Urinary bladder (tissue), 4 donors: ENCODE results near the gene SSNA1. TPM values are rescaled to one million over a fixed set of nuclear protein-coding genes. Genes with fewer than 3 reads are reported as not detected.
A peak's percentile ranks its signal among the peaks of the same experiment; 100 is the strongest.

ENCODE experiments used
- DNase-seq: peaks from one replicate; pipeline ENCODE4 v3.0.0-alpha.2; 2015; ENCODE audit errors: extremely low spot score
- H3K27ac ChIP-seq: one replicate; pipeline ENCODE4 v1.5.1; 2013; ENCODE audit warnings: low read depth, mild to moderate bottlenecking, moderate library complexity
- H3K36me3 ChIP-seq: one replicate; pipeline ENCODE4 v1.6.1; 2013; ENCODE audit warnings: mild to moderate bottlenecking, moderate library complexity; ENCODE audit not compliant: insufficient read depth
- H3K4me1 ChIP-seq: one replicate; pipeline ENCODE4 v1.6.1; 2013; ENCODE audit warnings: mild to moderate bottlenecking, moderate library complexity; ENCODE audit not compliant: insufficient read depth
- H3K4me3 ChIP-seq: one replicate; pipeline ENCODE4 v1.5.1; 2013; ENCODE audit warnings: low read depth, low read length
- WGBS: extraction: QIAGEN DNeasy Blood & Tissue Kit; methylation state at CpG from one replicate; pipeline ENCODE4 v1.1.7; 2013; 5-methylcytosine and 5-hydroxymethylcytosine counted together
- polyA plus RNA-seq: library from polyadenylated mRNA; stranded (reverse); fragments of 200-250 nt; gene quantifications from one replicate; pipeline ENCODE4 v1.2.3, GENCODE V29; 2013
- total RNA-seq: library from RNA; depleted of rRNA; stranded (reverse); fragments of >200 nt; gene quantifications from one replicate; pipeline ENCODE4 v1.2.3, GENCODE V29; 2014
- donor health status: healthy with polysubstance abuse.
- donor health status: healthy.

SSNA1 gene
- total and polyA plus RNA-seq, 2 donors: 21.4 to 94.1 TPM

DNA sequence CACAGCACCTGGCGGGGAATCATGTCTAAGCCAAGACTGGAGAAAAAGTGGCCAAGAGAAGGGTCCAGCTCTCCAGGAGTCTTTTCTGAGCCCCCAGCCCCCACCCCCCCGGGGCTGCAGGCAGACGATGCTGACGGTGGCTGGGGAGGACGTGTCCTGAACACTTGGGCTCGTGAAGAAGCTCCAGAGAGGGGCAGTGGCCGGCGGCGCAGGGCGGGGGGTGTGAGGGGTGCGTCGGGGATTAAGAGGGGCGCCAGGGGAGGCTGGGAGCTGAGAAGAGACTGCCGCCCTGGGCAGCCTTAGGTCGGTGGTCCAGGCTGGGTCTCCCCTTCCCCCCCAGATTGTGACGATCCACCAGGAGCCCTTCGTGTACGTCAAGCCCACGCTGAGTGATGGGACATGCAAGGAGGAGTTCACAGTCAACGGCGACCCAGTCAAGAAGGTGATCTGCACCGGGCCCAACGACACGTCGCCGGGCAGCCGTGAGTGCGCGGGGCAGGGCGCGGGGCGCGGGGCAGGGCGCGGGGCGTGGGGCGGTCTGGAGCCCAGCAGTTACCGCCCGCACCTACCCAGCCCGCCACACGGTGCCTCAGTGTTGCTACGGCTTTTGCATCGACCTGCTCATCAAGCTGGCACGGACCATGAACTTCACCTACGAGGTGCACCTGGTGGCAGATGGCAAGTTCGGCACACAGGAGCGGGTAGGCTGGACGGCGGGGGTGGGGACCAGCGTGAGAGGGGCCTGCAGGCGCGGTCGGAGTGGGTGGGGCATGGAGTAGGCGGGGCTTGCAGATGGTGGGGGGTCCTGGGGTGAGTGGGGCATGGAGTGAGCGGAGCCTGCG, 27.5 kb upstream of the SSNA1 start:
- no peak overlapping the region for H3K27ac ChIP-seq
- H3K36me3 ChIP-seq: no peaks in the 10 kb centered on the region
- H3K4me1 ChIP-seq: peaks cover 1% of the 10 kb centered on the region
- no peak for DNase-seq
- H3K4me3 ChIP-seq: no peak overlapping the region
- 35% methylated on average over 56 of the region's 56 CpGs for WGBS

GRCh38 chr9:137161558-137162486, 26.7 kb upstream of the SSNA1 start:
- WGBS: 4% methylated on average over 69 of the region's 71 CpGs
- Histone ChIP-seq H3K4me1 (peaks cover 1% of the 10 kb centered on the region), H3K27ac (no peak overlapping the region), H3K4me3 (no peak overlapping the region), H3K36me3 (no peaks in the 10 kb centered on the region)
- no peak for DNase-seq

DNA sequence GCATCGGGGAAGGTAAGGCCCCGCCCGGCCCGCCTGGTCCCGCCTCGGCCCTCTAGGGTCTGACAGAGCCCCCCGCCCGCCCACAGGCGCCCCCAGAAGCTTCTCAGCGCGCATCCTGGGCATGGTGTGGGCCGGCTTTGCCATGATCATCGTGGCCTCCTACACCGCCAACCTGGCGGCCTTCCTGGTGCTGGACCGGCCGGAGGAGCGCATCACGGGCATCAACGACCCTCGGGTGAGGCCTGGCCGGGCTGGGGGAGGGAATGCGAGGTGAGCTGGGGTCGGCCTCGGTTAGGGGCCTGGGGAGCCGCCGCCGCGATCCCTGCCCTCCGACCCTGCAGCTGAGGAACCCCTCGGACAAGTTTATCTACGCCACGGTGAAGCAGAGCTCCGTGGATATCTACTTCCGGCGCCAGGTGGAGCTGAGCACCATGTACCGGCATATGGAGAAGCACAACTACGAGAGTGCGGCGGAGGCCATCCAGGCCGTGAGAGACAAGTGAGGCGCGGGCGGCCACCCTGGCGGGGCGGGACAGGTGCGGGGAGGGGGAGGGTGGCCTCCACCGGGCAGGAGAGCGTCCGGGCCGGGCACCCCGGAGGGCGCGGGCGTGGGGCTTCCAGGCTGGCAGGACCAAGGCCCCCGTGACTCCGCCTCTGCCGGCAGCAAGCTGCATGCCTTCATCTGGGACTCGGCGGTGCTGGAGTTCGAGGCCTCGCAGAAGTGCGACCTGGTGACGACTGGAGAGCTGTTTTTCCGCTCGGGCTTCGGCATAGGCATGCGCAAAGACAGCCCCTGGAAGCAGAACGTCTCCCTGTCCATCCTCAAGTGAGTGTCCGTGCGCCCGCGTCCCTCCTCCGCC, 25.7 kb upstream of the SSNA1 start:
- peak overlapping the region; percentile 17 for H3K4me3 ChIP-seq
- 5% methylated on average over 74 of the region's 74 CpGs for WGBS
- no peak for DNase-seq
- no peak overlapping the region for H3K27ac ChIP-seq
- H3K36me3 ChIP-seq: no peaks in the 10 kb centered on the region
- H3K4me1 ChIP-seq: peaks cover 1% of the 10 kb centered on the region

DNA sequence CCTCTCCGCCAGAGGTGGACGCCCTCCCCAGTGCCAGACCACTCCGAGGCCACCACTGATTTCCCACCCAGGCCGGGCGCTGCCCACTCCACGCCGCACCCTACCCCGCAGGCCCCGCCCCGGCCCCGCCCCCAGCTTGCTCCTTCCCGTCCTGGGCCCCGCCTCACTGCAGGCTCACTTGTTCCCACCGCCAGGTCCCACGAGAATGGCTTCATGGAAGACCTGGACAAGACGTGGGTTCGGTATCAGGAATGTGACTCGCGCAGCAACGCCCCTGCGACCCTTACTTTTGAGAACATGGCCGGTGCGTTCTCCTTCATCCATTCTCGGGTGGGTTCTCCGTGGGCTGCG, 25.1 kb upstream of the SSNA1 start:
- H3K4me1 ChIP-seq: peaks cover 1% of the 10 kb centered on the region
- no peak for DNase-seq
- peak overlapping the region; percentile 17 for H3K4me3 ChIP-seq
- H3K36me3 ChIP-seq: no peaks in the 10 kb centered on the region
- WGBS: 29% methylated on average over 26 of the region's 26 CpGs
- no peak overlapping the region for H3K27ac ChIP-seq

GRCh38 chr9:137163805-137164204, 24.7 kb upstream of the SSNA1 start:
- Histone ChIP-seq H3K4me3 (no peak overlapping the region), H3K27ac (no peak overlapping the region), H3K4me1 (peaks cover 1% of the 10 kb centered on the region), H3K36me3 (no peaks in the 10 kb centered on the region)
- DNase-seq: no peak
- 80% methylated on average over 22 of the region's 22 CpGs for WGBS

- peaks cover 4% of the 10 kb centered on the region for H3K4me1 ChIP-seq
- H3K4me3 ChIP-seq: no peak overlapping the region
- H3K27ac ChIP-seq: no peak overlapping the region
- no peak for DNase-seq
- no peaks in the 10 kb centered on the region for H3K36me3 ChIP-seq
- 69% methylated on average over 34 of the region's 34 CpGs for WGBS
Observed at GRCh38 chr9:137164370-137165249, 23.9 kb upstream of the SSNA1 start.

DNA sequence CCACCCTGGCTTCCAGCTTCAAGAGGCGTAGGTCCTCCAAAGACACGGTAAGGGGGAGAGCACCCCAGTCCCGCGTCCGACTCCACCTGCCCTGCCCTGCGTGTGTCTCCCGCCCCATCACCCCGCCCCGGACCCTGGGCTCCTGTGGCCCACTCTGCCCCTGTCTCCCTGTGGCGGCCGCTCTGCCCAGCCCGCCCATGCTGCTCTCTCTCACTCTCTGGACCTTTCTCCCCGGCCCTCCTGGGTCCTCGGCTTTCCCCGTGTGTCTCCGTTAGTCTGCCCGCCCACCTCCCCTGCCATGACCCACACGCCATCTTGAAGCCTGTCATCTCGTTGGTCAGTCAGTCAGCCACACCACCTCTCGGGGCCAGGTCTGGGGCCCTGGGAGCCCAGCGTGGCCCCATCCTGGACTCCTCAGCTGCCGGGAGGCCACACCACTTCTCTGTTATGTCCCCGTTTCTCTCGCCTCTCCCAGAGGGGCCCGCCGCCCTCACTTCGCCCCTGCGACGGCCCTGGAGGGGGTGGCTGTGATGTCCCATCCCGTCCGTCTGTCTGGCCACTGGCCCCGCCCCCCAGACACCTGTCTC, 23.1 kb upstream of the SSNA1 start:
- Histone ChIP-seq H3K4me1 (peaks cover 4% of the 10 kb centered on the region), H3K36me3 (no peaks in the 10 kb centered on the region), H3K27ac (no peak overlapping the region), H3K4me3 (no peak overlapping the region)
- no peak for DNase-seq
- 81% methylated on average over 32 of the region's 32 CpGs for WGBS

GRCh38 chr9:137166380-137167229, 21.9 kb upstream of the SSNA1 start:
- 71% methylated on average over 22 of the region's 22 CpGs for WGBS
- H3K4me3 ChIP-seq: no peak overlapping the region

DNA sequence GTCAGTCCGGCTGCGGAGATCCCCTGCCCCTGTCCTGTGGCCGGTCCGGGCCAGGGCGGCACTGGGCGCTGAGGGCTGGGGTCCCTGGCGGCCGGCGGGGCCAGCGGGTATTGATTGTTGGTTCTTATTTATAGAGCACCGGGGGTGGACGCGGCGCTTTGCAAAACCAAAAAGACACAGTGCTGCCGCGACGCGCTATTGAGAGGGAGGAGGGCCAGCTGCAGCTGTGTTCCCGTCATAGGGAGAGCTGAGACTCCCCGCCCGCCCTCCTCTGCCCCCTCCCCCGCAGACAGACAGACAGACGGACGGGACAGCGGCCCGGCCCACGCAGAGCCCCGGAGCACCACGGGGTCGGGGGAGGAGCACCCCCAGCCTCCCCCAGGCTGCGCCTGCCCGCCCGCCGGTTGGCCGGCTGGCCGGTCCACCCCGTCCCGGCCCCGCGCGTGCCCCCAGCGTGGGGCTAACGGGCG, 21.2 kb upstream of the SSNA1 start:
- no peak for DNase-seq
- WGBS: 27% methylated on average over 44 of the region's 44 CpGs
- Histone ChIP-seq H3K4me1 (peaks cover 4% of the 10 kb centered on the region), H3K4me3 (no peak overlapping the region), H3K27ac (no peak overlapping the region), H3K36me3 (no peaks in the 10 kb centered on the region)

More at GRCh38 chr9:137166380-137167229, 21.9 kb upstream of the SSNA1 start:
- Histone ChIP-seq H3K4me1 (peaks cover 4% of the 10 kb centered on the region), H3K36me3 (no peaks in the 10 kb centered on the region), H3K27ac (no peak overlapping the region)
- DNase-seq: no peak

DNA sequence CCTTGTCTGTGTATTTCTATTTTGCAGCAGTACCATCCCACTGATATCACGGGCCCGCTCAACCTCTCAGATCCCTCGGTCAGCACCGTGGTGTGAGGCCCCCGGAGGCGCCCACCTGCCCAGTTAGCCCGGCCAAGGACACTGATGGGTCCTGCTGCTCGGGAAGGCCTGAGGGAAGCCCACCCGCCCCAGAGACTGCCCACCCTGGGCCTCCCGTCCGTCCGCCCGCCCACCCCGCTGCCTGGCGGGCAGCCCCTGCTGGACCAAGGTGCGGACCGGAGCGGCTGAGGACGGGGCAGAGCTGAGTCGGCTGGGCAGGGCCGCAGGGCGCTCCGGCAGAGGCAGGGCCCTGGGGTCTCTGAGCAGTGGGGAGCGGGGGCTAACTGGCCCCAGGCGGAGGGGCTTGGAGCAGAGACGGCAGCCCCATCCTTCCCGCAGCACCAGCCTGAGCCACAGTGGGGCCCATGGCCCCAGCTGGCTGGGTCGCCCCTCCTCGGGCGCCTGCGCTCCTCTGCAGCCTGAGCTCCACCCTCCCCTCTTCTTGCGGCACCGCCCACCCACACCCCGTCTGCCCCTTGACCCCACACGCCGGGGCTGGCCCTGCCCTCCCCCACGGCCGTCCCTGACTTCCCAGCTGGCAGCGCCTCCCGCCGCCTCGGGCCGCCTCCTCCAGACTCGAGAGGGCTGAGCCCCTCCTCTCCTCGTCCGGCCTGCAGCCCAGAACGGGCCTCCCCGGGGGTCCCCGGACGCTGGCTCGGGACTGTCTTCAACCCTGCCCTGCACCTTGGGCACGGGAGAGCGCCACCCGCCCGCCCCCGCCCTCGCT, 20.5 kb upstream of the SSNA1 start:
- H3K4me3 ChIP-seq: no peak overlapping the region
- H3K27ac ChIP-seq: no peak overlapping the region
- H3K36me3 ChIP-seq: no peaks in the 10 kb centered on the region
- 8% methylated on average over 57 of the region's 57 CpGs for WGBS
- H3K4me1 ChIP-seq: peaks cover 3% of the 10 kb centered on the region
- DNase-seq: no peak

- Histone ChIP-seq H3K36me3 (no peaks in the 10 kb centered on the region), H3K4me3 (peak overlapping the region; percentile 40), H3K27ac (no peak overlapping the region), H3K4me1 (peaks cover 3% of the 10 kb centered on the region)
- DNase-seq: no peak
- under 1% methylated on average over 36 of the region's 36 CpGs for WGBS
Observed at GRCh38 chr9:137168573-137168903, 19.9 kb upstream of the SSNA1 start.
